GM18951 (cell line): ENCODE results near the gene EIF3L.

ENCODE experiments used
- POLR2A ChIP-seq: IDR thresholded peaks from 4 replicates; pipeline ENCODE4 v1.6.1; 2011; ENCODE audit warnings: mild to moderate bottlenecking; ENCODE audit not compliant: insufficient read length, insufficient read depth; ENCODE audit errors: extremely low read depth
- in situ Hi-C: fragments of 300-500 bp; cut with MboI; formaldehyde crosslinking; loops from one replicate; pipeline ENCODE4 v1.12.0; 2022; ENCODE audit warnings: low sequenced_read_pairs, mixed read lengths, inconsistent platforms; ENCODE audit not compliant: unreplicated experiment

Gene EIF3L

GRCh38 chr22:37848587-37849088 is 581 bp upstream of the EIF3L start:
- in situ Hi-C loops = no loop called here

GRCh38 chr22:37850801-37851200 is 1.6 kb downstream of the EIF3L start:
- TF ChIP-seq POLR2A = no peak
- in situ Hi-C loops = no loop called here

More at GRCh38 chr22:37848587-37849088, 581 bp upstream of the EIF3L start:
- TF ChIP-seq POLR2A = no peak

- in situ Hi-C loops = no loop called here
- TF ChIP-seq POLR2A = no peak
Measured at GRCh38 chr22:37852418-37852817, 3.2 kb downstream of the EIF3L start.

GRCh38 chr22:37854946-37855345 is 5.7 kb downstream of the EIF3L start:
- in situ Hi-C loops = no loop called here

GRCh38 chr22:37855462-37855861 is 6.2 kb downstream of the EIF3L start:
- in situ Hi-C loops = no loop called here
- no peak for TF ChIP-seq POLR2A

More at GRCh38 chr22:37854946-37855345, 5.7 kb downstream of the EIF3L start:
- no peak for TF ChIP-seq POLR2A

- in situ Hi-C loops = no loop called here
- TF ChIP-seq POLR2A = no peak
Measured at GRCh38 chr22:37860796-37861421, 11.7 kb downstream of the EIF3L start.

- TF ChIP-seq POLR2A = no peak
- in situ Hi-C loops = no loop called here
Measured at GRCh38 chr22:37862570-37863325, 13.5 kb downstream of the EIF3L start.

GRCh38 chr22:37865510-37865909 is 16.3 kb downstream of the EIF3L start:
- no peak for TF ChIP-seq POLR2A

GRCh38 chr22:37870273-37870672 is 21.1 kb downstream of the EIF3L start:
- in situ Hi-C loops = loop anchor here (10.0 kb wide), 1 partner anchor 55 kb away; no protein-coding TSS in a partner anchor
- no peak for TF ChIP-seq POLR2A

More at GRCh38 chr22:37865510-37865909, 16.3 kb downstream of the EIF3L start:
- in situ Hi-C loops = no loop called here

GRCh38 chr22:37880668-37881440 is 31.6 kb downstream of the EIF3L start:
- no peak for TF ChIP-seq POLR2A
- in situ Hi-C loops = no loop called here

- in situ Hi-C loops = no loop called here
- no peak for TF ChIP-seq POLR2A
Measured at GRCh38 chr22:37884420-37884819, 35.2 kb downstream of the EIF3L start.

GRCh38 chr22:37887584-37888378 is 38.6 kb downstream of the EIF3L start:
- TF ChIP-seq POLR2A = no peak
- in situ Hi-C loops = no loop called here

- in situ Hi-C loops = no loop called here
- no peak for TF ChIP-seq POLR2A
Measured at GRCh38 chr22:37891926-37892325, 42.7 kb downstream of the EIF3L start.
